ENCODE data around the gene PTPRA.
"Not testable (repeated sequence)": the region's sequence is repeated elsewhere in the genome, so short reads cannot be mapped to it uniquely, and the experiment has no call there.

PTPRA gene

DNA sequence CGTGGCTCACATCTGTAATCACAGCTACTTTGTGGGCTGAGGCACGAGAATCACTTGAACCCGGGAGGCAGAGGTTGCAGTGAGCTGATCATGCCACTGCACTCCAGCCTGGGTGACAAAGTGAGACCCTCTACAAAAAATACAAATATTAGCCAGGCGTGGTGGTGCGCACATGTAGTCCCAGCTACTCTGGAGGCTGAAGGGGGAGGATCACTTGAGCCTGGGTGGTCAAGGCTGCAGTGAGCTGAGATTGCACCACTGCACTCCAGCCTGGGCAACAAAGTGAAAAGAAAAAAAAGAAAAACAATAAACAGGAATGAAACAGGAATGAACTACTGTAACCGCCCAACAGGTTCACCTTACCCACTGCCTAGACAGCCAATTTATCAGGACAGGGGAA is 190.8 kb downstream of the PTPRA start:
- H3K36me3 Mint-ChIP-seq (ENCODE audit: insufficient read depth); H3K27me3 Mint-ChIP-seq; DNase-seq; H3K9me3 Mint-ChIP-seq; H3K27ac Mint-ChIP-seq; H3K4me1 Mint-ChIP-seq (ENCODE audit: low read depth in 2 of 2); H3K4me3 Mint-ChIP-seq; ATAC-seq (replicated peaks): not testable (repeated sequence)

DNA sequence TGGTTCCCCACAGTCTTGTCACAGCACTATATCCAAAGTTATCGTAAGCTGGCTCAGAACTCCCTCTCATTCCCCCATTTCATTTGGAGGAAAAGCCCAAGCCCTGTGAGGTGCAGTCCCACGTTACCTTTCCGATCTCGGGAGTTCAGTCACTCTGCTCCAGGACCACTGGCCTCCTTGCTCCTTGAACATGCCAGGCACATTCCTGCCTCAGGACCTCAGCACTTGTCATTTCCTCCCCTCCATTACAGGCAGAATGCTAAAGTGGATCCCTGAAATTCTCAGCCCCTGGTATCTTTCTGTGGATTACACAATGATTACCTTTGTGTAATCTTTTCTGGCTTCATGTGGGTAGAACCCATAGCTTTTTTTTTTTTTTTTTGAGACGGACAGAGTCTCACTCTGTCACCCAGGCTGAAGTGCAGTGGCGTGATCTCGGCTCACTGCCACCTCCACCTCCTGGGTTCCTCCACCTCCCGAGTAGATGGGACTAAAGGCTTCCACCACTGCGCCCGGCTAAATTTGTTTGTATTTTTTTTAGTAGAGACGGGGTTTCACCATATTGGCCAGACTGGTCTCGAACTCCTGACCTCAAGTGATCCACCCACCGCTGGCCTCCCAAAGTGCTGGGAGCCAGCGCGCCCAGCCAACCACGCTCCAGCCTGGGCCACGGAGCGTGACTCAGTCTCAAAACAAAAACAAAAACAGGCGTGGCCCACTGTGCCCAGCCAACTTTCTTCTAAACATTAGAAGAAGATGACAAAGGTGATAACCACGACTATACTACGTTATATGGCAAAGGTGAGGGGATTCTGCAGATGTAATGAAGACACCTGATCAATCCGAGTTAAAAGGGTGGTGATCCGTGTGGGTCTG is 194.1 kb downstream of the PTPRA start:
- Mint-ChIP-seq H3K4me3 (no peak overlapping the region), H3K36me3 (ENCODE audit: insufficient read depth) (peaks cover 4% of the 10 kb centered on the region), H3K9me3 (no peaks in the 10 kb centered on the region), H3K27me3 (peaks cover 6 to 9% of the 10 kb centered on the region in 2 donors), H3K27ac (peak overlapping the region; percentile 20 to 49), H3K4me1 (ENCODE audit: low read depth in 2 of 2) (peaks cover 8% of the 10 kb centered on the region in 2 donors)
- DNase-seq (no peak), ATAC-seq (replicated peaks) (no peak)

DNA sequence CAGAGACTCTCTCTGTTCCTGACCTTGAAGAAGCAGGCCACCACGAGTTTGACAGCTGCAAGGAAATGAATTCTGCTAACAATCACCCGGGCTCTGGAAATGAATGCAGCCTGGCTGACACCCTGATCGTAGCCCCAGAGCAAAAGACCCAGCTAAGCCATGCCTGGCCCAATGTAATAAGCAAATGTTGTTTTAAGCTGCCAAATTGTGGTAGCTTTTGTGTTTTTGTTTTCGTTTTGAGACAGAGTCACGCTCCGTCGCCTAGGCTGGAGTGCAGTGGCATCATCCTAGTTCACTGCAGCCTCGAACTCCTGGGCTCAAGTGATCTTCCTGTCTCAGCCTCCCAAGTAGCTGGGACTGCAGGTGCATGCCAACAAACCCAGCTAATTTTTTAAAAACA is 194.8 kb downstream of the PTPRA start:
- Mint-ChIP-seq H3K4me1 (ENCODE audit: low read depth in 2 of 2) (peaks cover 8 to 11% of the 10 kb centered on the region in 2 donors), H3K4me3 (no peak overlapping the region), H3K36me3 (ENCODE audit: insufficient read depth) (no peaks in the 10 kb centered on the region), H3K9me3 (no peaks in the 10 kb centered on the region), H3K27ac (peak overlapping the region in 1 of 2 donors; percentile 20), H3K27me3 (peaks cover 6 to 9% of the 10 kb centered on the region in 2 donors)
- no peak for DNase-seq
- ATAC-seq (replicated peaks): no peak

DNA sequence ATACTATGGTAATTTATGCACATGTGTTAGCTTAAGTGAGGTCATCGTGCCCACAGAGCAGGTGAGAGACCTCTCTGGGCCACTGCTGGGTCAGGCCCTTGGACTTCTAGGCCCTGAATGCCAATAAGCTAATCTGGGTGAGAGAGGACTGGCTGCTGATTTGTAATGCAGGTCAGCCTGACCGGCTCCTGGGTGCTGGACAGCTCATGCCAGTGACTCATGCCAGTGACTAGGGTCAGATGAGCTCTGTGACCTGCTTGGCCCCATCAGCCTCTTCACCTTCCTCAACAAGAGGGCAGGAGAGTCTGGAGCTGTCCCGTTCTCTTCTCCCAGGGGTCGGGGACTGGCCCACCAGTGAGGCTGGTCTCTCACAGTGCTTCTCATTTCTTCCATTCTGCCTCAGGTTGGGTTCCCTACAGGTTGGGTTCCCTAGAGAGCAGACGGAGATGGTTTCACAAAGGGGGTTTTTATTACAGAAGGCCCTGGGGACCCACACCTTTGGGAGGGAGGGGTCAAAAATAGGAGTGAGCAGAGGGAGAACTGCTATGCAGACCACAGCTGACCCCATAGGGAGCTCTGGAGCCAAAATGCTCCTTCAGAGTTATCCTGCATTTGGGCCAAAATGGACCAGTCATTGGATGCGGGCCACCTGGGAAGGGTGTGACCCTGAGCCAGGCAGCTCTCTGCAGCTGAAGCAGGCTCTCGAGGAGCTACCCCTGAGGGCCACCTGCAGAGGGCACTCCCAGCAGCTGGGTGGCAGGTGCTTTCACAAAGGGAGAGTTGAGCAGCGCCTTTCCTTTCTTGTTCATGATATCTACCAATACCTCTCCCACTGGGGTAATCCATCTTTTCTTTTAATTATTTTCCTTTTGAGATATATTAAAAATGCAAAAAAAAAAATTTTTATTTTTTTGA is 196.0 kb downstream of the PTPRA start:
- H3K27me3 Mint-ChIP-seq: peaks cover 6 to 9% of the 10 kb centered on the region in 2 donors
- no peak overlapping the region for H3K4me3 Mint-ChIP-seq
- ATAC-seq (replicated peaks) (no peak), DNase-seq (no peak)
- H3K36me3 Mint-ChIP-seq (ENCODE audit: insufficient read depth): no peaks in the 10 kb centered on the region
- no peak overlapping the region for H3K27ac Mint-ChIP-seq
- peaks cover 8 to 11% of the 10 kb centered on the region in 2 donors for H3K4me1 Mint-ChIP-seq (ENCODE audit: low read depth in 2 of 2)
- H3K9me3 Mint-ChIP-seq: no peaks in the 10 kb centered on the region

DNA sequence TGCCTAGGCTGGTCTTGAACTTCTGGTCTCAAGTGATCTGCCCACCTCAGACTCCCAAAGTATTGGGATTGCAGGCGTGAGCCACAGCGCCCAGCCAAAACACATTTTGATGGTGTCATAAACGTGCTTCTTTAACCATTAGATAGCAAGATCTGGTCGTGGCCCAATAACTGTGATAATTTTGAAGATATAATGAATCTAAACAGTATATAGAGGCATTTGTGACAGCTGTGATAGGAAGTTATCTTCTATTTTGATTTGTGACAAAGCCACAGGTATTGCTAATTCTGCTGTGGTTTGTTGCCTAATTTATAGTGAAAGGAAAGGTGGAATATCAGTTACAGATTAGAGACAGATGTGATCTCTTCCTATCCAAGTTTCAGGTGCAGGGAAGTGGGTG is 197.4 kb downstream of the PTPRA start:
- peak overlapping the region; percentile 68 to 75 for H3K4me3 Mint-ChIP-seq
- peaks cover 6 to 9% of the 10 kb centered on the region in 2 donors for H3K27me3 Mint-ChIP-seq
- no peak for DNase-seq
- ATAC-seq (replicated peaks): no peak
- peak overlapping the region; percentile 9 to 17 for H3K27ac Mint-ChIP-seq
- no peaks in the 10 kb centered on the region for H3K36me3 Mint-ChIP-seq (ENCODE audit: insufficient read depth)
- peaks cover 8 to 11% of the 10 kb centered on the region in 2 donors for H3K4me1 Mint-ChIP-seq (ENCODE audit: low read depth in 2 of 2)
- H3K9me3 Mint-ChIP-seq: no peaks in the 10 kb centered on the region

DNA sequence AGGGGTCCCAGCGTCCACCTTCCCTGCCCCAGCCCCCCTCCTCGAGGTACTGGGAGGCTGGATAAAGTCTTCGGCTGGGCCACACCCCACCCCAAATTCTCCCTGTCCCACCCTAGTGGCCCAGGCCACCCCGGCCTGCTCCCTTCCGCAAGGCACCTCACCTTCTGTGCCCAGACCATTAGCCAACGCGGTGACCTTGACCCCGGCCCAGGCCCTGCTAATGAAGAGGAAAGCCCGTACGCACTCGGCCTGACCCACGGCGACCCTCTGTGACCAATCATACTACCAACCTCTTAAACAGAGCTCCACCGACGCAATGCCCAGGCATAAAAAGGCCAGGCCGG is 198.0 kb downstream of the PTPRA start:
- Mint-ChIP-seq H3K36me3 (ENCODE audit: insufficient read depth) (no peaks in the 10 kb centered on the region), H3K9me3 (no peaks in the 10 kb centered on the region), H3K27ac (peak overlapping the region; percentile 9 to 17), H3K4me1 (ENCODE audit: low read depth in 2 of 2) (peaks cover 8 to 11% of the 10 kb centered on the region in 2 donors), H3K4me3 (peak overlapping the region; percentile 68 to 75), H3K27me3 (peaks cover 6 to 9% of the 10 kb centered on the region in 2 donors)
- no peak for DNase-seq
- no peak for ATAC-seq (replicated peaks)

DNA sequence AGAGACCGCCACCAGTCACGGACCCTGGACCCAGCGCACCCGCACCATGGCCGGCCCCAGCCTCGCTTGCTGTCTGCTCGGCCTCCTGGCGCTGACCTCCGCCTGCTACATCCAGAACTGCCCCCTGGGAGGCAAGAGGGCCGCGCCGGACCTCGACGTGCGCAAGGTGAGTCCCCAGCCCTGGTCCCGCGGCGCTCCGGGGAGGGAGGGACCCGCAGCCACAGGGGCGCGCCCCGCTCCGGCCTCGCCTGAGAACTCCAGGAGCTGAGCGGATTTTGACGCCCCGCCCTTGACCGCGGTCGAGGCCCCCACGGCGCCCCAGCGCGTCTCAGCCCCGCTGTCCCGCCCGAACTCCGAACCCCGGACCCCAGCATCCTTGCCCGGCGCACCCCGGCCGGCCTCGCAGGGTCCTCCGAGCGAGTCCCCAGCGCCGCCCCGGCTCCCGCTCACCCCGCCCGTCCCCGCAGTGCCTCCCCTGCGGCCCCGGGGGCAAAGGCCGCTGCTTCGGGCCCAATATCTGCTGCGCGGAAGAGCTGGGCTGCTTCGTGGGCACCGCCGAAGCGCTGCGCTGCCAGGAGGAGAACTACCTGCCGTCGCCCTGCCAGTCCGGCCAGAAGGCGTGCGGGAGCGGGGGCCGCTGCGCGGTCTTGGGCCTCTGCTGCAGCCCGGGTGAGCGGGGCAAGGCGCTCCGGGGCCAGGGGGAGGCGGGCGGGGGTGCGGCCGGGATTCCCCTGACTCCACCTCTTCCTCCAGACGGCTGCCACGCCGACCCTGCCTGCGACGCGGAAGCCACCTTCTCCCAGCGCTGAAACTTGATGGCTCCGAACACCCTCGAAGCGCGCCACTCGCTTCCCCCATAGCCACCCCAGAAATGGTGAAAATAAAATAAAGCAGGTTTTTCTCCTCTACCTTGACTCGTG is 198.6 kb downstream of the PTPRA start, which contains the start of gene OXT:
Gene OXT, plus strand, starts transcription at position 11 of the 920 bp plus-strand sequence. Its CDS starts 36 bp downstream, at position 47.
- peaks cover 6 to 9% of the 10 kb centered on the region in 2 donors for H3K27me3 Mint-ChIP-seq
- H3K27ac Mint-ChIP-seq: peak within 1 kb of the TSS; percentile 56 to 59
- peaks cover 8 to 11% of the 10 kb centered on the region in 2 donors for H3K4me1 Mint-ChIP-seq (ENCODE audit: low read depth in 2 of 2)
- no peaks in the 10 kb centered on the region for H3K9me3 Mint-ChIP-seq
- ATAC-seq (replicated peaks) (peak; percentile 86), DNase-seq (peak; percentile 27 to 48 (median 47))
- H3K4me3 Mint-ChIP-seq: peak within 1 kb of the TSS; percentile 68 to 75
- no peaks in the 10 kb centered on the region for H3K36me3 Mint-ChIP-seq (ENCODE audit: insufficient read depth)

DNA sequence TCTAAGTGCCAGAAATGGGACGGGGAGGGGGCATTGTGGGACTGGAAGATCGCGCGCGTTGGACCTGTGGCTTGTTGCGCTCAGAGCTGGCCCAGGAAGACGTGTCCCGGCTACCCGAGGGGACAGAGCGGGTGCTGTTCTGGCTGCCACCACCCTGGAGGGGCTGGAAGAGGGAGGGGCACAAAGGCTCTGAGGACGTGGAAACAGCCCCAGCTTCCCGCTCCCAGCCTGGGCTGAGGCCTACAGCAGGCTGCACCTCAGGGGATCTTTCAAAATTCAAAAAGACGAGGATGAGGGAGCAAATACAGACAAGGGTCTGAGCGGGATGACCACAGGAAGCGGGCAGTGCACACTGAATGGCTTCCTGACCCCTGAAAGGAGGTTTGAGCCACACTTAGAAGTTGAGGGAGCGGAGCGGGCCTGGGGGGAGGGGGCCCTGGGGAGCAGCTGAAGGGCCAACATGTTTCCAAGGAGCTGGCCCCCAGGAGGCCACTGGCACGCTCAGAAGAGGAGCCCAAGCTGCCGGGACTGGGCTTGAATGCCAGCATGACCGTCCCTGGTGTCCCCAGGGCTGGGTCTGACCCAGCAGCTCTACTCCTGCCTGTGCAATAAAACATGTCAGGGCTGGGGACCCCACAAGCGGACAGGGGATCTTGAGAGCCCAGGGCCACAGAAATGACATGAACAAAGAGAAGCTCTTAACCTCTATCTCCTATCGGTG is 199.4 kb downstream of the PTPRA start:
- ATAC-seq (replicated peaks) (no peak), DNase-seq (no peak)
- H3K4me1 Mint-ChIP-seq (ENCODE audit: low read depth in 2 of 2): peaks cover 8 to 11% of the 10 kb centered on the region in 2 donors
- H3K27me3 Mint-ChIP-seq: peaks cover 6 to 9% of the 10 kb centered on the region in 2 donors
- H3K9me3 Mint-ChIP-seq: no peaks in the 10 kb centered on the region
- peak overlapping the region; percentile 68 to 75 for H3K4me3 Mint-ChIP-seq
- H3K36me3 Mint-ChIP-seq (ENCODE audit: insufficient read depth): no peaks in the 10 kb centered on the region
- H3K27ac Mint-ChIP-seq: peak overlapping the region; percentile 56 to 59

DNA sequence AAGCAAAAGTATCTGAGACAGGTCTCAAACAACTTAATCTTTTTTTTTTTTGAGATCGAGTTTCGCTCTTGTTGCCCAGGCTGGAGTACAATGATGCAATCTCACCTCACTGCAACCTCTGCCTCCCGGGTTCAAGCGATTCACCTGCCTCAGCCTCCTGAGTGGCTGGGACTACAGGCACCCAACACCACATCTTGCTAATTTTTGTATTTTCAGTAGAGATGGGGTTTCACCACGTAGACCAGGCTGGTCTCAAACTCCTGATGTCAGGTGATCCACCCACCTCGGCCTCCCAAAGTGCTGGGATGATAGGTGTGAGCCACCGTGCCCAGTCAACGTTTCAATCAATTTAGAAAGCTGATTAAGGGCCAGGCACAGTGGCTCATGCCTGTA is 200.0 kb downstream of the PTPRA start:
- not testable (repeated sequence) for H3K36me3 Mint-ChIP-seq (ENCODE audit: insufficient read depth); H3K9me3 Mint-ChIP-seq; H3K27me3 Mint-ChIP-seq; H3K27ac Mint-ChIP-seq; ATAC-seq (replicated peaks); DNase-seq
- H3K4me3 Mint-ChIP-seq: peak overlapping the region; percentile 6 to 11
- peaks cover 8 to 11% of the 10 kb centered on the region in 2 donors for H3K4me1 Mint-ChIP-seq (ENCODE audit: low read depth in 2 of 2)

DNA sequence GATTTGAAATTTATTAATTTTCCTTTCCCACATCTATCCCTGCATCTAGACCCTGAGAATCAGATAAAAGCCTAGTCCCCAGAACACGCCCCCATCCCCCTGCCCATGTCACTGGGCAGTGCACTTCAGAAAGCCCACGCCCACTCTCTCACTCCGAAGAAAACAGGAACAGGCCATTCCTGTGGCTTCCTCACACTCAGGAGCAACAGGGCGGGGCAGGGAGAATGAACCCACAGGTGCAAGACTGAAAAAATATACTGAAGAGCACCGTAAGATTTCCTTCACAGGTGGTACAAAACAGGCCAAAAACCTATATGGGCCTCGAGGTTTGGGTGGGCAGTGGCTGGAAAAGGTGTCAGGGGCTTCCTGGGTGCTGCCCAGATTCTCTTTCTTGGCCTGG is 201.5 kb downstream of the PTPRA start:
- H3K36me3 Mint-ChIP-seq (ENCODE audit: insufficient read depth): no peaks in the 10 kb centered on the region
- no peak overlapping the region for H3K4me3 Mint-ChIP-seq
- peaks cover 6 to 11% of the 10 kb centered on the region in 2 donors for H3K4me1 Mint-ChIP-seq (ENCODE audit: low read depth in 2 of 2)
- no peak for DNase-seq
- no peak for ATAC-seq (replicated peaks)
- no peak overlapping the region for H3K27ac Mint-ChIP-seq
- H3K27me3 Mint-ChIP-seq: peaks cover 14 to 18% of the 10 kb centered on the region in 2 donors
- no peaks in the 10 kb centered on the region for H3K9me3 Mint-ChIP-seq

DNA sequence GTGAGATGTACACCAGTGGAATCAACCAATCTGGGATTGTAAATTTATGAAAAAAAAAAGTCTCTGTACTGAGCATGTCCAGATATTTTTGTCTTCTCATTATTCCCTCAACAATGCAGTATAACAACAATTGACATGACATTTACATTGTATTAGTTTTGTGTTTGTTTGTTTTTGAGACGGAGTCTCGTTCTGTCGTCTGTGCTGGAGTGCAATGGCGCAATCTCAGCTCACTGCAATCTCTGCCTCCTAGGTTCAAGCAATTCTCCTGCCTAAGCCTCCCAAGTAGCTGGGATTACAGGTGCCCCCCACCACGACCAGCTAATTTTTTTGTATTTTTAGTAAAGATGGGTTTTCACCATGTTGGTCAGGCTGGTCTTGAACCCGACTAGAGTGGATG is 202.0 kb downstream of the PTPRA start:
- peaks cover 19 to 23% of the 10 kb centered on the region in 2 donors for H3K27me3 Mint-ChIP-seq

DNA sequence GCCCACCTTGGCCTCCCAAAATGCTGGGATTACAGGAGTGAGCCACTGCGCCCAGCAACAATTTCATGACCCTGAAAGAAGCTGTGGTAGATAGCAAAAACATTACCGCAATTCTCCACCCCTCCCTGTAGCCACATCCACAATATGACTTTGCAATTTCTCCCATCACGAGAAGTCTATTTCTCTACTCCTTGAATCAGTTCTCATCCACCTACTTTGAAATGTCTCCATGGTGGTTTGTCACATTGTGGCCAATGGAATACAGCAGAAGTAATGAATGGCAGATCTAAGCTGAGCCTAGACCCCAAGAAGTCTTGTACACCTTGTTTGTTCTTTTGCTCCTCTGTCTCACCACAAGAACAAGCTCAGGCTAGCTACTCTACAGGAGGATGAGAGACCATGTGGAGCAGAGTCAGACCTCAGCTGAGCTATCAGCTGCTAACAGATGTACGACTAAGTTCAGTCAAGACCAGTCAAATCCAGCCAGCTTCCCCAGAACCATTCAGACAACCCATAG is 204.4 kb downstream of the PTPRA start:
- H3K9me3 Mint-ChIP-seq: no peaks in the 10 kb centered on the region
- no peak overlapping the region for H3K4me3 Mint-ChIP-seq
- DNase-seq (no peak), ATAC-seq (replicated peaks) (peak; percentile 33)
- H3K27ac Mint-ChIP-seq: no peak overlapping the region
- no peaks in the 10 kb centered on the region for H3K36me3 Mint-ChIP-seq (ENCODE audit: insufficient read depth)
- H3K27me3 Mint-ChIP-seq: peaks cover 35 to 38% of the 10 kb centered on the region in 2 donors
- peaks cover under 1 to 3% of the 10 kb centered on the region in 2 donors for H3K4me1 Mint-ChIP-seq (ENCODE audit: low read depth in 2 of 2)

More for the DNA sequence above, 202.0 kb downstream of the PTPRA start:
- ATAC-seq (replicated peaks); H3K36me3 Mint-ChIP-seq (ENCODE audit: insufficient read depth); DNase-seq; H3K9me3 Mint-ChIP-seq; H3K27ac Mint-ChIP-seq; H3K4me3 Mint-ChIP-seq: not testable (repeated sequence)
- H3K4me1 Mint-ChIP-seq (ENCODE audit: low read depth in 2 of 2): peaks cover 6 to 11% of the 10 kb centered on the region in 2 donors

All from effector memory CD8-positive, alpha-beta T cell (primary cell).